ENCODE measurements around the gene ZNF436. TPM values are rescaled to one million over a fixed set of nuclear protein-coding genes. Genes with fewer than 3 reads are reported as not detected.

Gene ZNF436
- total RNA-seq, 1 experiment from 2014 or later: 0.52 TPM

DNA sequence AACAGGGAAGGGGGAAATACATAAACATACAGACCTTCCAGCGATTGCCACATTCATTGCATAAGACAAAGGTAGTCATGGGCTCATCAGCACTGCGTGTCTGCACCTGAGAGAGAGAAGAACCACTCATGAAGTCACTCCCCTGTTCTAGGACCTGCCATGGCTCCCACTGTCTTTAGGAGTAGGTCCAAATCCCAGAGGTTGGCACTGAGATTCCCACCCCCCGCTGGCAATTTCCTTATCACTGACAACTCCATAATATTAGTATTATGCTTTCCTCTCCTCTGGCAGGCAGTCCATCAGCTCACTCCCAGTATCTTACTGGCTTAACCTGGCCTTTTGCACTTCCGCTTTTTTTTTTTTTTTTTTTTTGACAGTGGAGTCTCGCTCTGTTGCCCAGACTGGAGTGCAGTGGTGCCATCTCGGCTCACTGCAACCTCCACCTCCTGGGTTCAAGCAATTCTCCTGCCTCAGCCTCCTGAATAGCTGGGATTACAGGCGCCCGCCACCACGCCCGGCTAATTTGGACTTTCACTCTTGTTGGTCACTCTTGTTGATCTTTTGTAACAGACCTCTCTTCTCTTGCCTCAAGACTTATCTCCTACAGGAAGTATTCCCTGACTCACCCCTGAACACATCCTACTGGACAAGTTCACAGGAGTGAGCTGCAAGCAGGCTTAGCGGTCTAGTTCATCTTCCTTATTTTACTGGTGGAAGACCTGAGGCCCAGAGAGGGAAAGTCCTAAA, 14.8 kb upstream of the ZNF436 start:
- Histone ChIP-seq H3K9me3 (ENCODE audit: control insufficient read depth, low read depth, low read length) (no peaks in the 10 kb centered on the region), H4K5ac (ENCODE audit: insufficient read length, low read depth, low read length) (no peak overlapping the region), H3K79me2 (ENCODE audit: insufficient read depth, low read length) (no peaks in the 10 kb centered on the region), H3K23ac (ENCODE audit: insufficient read length, low read depth, low read length) (no peak overlapping the region), H3K23me2 (ENCODE audit: insufficient read length, low read depth, low read length, poor library complexity, severe bottlenecking) (no peaks in the 10 kb centered on the region), H3K4me2 (ENCODE audit: insufficient read depth, insufficient read length, low read length) (no peak overlapping the region), H3K4ac (ENCODE audit: low read depth, low read length) (no peak overlapping the region), H2BK5ac (ENCODE audit: insufficient read length, low read length) (no peak overlapping the region), H4K20me1 (ENCODE audit: control insufficient read depth, insufficient read depth, insufficient read length) (no peaks in the 10 kb centered on the region), H3K4me1 (ENCODE audit: insufficient read depth, low read length) (no peaks in the 10 kb centered on the region), H2AK5ac (ENCODE audit: insufficient read length, low read length) (no peak overlapping the region), H2AFZ (ENCODE audit: low read length) (no peak overlapping the region), H3T11ph (ENCODE audit: low read length) (no peak overlapping the region), H2BK20ac (ENCODE audit: low read depth, low read length, poor library complexity, severe bottlenecking) (no peak overlapping the region), H2BK15ac (ENCODE audit: low read depth, low read length) (no peak overlapping the region), H2BK120ac (ENCODE audit: low read depth, low read length, poor library complexity, severe bottlenecking) (no peak overlapping the region), H3K14ac (ENCODE audit: insufficient read depth, low read length) (no peak overlapping the region), H3K56ac (ENCODE audit: insufficient read length, low read depth, low read length) (no peak overlapping the region), H4K8ac (replicated peaks; ENCODE audit: insufficient read length, low read depth, low read length) (no peak overlapping the region), H2BK12ac (ENCODE audit: insufficient read length, low read depth, low read length) (no peak overlapping the region), H3K9ac (ENCODE audit: extremely low read depth, insufficient read length, low read length) (no peak overlapping the region), H3K79me1 (ENCODE audit: insufficient read depth, low read depth, low read length, poor library complexity, severe bottlenecking) (no peaks in the 10 kb centered on the region), H3K18ac (ENCODE audit: insufficient read length, low read depth, low read length) (no peak overlapping the region), H4K91ac (ENCODE audit: insufficient read length, low read depth, low read length) (no peak overlapping the region), H3K27me3 (ENCODE audit: insufficient read depth, low read length) (peaks cover 31% of the 10 kb centered on the region), H3K27ac (ENCODE audit: insufficient read length, low read depth, low read length) (no peak overlapping the region)
- no peaks in the 10 kb centered on the region for H3K9me3 Mint-ChIP-seq
- no peak overlapping the region for H3K27ac Mint-ChIP-seq
- DNase-seq: no peak
- H3K4me1 Mint-ChIP-seq: no peaks in the 10 kb centered on the region
- H3K27me3 Mint-ChIP-seq (ENCODE audit: low read depth): no peaks in the 10 kb centered on the region
- H3K36me3 Mint-ChIP-seq (ENCODE audit: insufficient read depth in 1 of 3, low read depth in 3 of 3): no peaks in the 10 kb centered on the region
- H3K4me3 Mint-ChIP-seq: no peak overlapping the region
- TF ChIP-seq, protein P1, sequence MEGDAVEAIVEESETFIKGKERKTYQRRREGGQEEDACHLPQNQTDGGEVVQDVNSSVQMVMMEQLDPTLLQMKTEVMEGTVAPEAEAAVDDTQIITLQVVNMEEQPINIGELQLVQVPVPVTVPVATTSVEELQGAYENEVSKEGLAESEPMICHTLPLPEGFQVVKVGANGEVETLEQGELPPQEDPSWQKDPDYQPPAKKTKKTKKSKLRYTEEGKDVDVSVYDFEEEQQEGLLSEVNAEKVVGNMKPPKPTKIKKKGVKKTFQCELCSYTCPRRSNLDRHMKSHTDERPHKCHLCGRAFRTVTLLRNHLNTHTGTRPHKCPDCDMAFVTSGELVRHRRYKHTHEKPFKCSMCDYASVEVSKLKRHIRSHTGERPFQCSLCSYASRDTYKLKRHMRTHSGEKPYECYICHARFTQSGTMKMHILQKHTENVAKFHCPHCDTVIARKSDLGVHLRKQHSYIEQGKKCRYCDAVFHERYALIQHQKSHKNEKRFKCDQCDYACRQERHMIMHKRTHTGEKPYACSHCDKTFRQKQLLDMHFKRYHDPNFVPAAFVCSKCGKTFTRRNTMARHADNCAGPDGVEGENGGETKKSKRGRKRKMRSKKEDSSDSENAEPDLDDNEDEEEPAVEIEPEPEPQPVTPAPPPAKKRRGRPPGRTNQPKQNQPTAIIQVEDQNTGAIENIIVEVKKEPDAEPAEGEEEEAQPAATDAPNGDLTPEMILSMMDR (conservative IDR thresholded peaks at IDR 0.05): no peak
- no CpG with 5 or more reads among the region's 11 CpGs for WGBS (ENCODE audit: extremely low coverage, insufficient read length, low lambda C conversion rate)

Data from H9 (cell line).